HG03558 (cell line): ENCODE results near the gene TRIM71.
"Not testable (repeated sequence)": the region's sequence is repeated elsewhere in the genome, so short reads cannot be mapped to it uniquely, and the experiment has no call there.

Source experiments
- ATAC-seq: cut with Tn5 transposase; IDR thresholded peaks from one replicate; pipeline ENCODE4 v1.9.1; 2021; ENCODE audit warnings: moderate number of reproducible peaks; ENCODE audit not compliant: unreplicated experiment; ENCODE audit errors: extremely low read depth

TRIM71 gene

GRCh38 chr3:32818970-32819511 is 1.2 kb downstream of the TRIM71 start:
- no peak for ATAC-seq

GRCh38 chr3:32819551-32820348 is 2.0 kb downstream of the TRIM71 start:
- ATAC-seq: no peak

GRCh38 chr3:32820430-32820829 is 2.6 kb downstream of the TRIM71 start:
- ATAC-seq: no peak

- no peak for ATAC-seq
Measured at GRCh38 chr3:32820971-32821685, 3.3 kb downstream of the TRIM71 start.

- no peak for ATAC-seq
Measured at GRCh38 chr3:32821686-32822296, 4.0 kb downstream of the TRIM71 start.

DNA sequence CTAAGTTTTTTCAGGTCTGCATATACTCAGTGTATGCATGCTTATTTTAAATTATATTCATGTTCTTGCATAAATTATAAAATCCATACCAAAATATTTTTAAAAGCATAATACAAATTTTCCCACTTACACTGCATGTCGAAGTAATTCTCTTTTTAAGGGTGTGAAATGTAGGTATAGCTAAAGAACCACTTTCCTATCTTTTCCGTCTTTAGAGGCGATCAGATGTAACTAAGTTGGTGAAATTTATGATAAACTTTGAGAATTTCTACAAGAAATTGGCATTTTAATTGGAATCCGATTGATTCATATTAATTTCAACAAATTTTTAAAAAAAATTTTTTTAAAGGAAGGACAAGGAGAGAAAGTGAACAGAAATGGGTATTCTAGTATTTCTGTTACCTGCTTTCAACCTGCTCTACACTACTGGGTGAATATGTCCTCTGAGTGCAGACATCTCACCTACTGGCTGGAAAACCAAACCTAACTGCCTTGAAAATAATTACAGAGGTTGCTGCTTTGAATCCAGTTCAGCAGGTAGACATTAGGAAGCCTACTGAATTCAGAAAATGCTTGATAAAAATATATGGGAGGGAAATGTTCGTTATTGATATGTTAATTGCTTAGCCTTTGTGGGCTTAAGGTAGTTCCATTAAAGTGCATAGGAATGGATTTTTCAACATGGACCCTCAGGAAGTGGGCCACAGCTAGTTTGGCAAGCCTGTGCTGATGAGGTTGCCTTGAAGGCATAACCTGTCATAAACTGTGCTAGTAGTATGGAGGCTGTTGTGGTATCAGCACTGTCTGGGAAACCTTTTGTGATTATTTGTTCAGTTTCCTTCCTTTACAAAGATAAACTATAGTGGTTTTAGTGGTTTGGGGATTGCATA is 5.1 kb downstream of the TRIM71 start:
- no peak for ATAC-seq

DNA sequence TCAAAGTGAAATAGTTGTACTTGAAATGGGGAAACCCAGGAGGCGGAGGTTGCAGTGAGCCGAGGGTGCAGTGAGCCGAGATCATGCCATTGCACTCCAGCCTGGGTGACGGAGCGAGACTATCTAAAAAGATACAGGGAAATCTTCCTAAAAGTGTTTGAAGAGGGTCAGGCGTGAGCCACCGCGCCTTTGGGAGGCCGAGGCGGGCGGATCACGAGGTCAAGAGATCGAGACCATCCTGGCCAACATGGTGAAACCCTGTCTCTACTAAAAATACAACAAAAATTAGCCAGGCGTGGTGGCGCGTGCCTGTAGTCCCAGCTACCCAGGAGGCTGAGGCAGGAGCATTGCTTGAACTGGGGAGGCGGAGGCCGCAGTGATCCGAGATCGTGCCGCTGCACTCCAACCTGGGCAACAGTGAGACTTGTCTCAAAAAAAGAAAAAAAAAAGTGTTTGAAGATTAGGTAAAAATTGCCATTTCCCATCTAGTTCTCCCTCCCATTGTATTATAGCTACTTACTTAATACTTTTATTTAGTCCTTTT is 5.9 kb downstream of the TRIM71 start:
- not testable (repeated sequence) for ATAC-seq

- ATAC-seq: no peak
Measured at GRCh38 chr3:32825601-32826375, 8.0 kb downstream of the TRIM71 start.

- no peak for ATAC-seq
Measured at GRCh38 chr3:32831062-32831461, 13.3 kb downstream of the TRIM71 start.

DNA sequence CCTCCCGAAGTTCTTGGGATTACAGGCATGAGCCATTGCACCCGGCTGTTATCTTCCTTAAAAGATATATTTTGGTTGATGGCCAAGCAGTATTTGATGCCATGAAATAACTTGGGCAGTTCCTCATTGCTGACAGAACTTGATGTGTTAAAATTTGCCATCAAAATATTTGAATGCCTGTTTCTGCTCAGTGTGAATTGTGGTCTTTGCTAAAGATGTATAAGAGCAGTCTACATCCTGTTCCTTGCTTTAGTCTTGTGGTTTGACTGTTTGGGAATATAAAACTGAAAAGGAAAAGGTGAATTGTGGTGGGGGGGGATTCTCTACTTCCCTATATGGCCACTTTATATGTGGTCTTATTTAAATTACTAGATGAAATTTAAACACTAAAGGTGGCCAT is 14.0 kb downstream of the TRIM71 start:
- no peak for ATAC-seq

- ATAC-seq: no peak
Measured at GRCh38 chr3:32832193-32832592, 14.4 kb downstream of the TRIM71 start.

- ATAC-seq: no peak
Measured at GRCh38 chr3:32835049-32835371, 17.2 kb downstream of the TRIM71 start.

GRCh38 chr3:32835961-32836360 is 18.2 kb downstream of the TRIM71 start:
- no peak for ATAC-seq

DNA sequence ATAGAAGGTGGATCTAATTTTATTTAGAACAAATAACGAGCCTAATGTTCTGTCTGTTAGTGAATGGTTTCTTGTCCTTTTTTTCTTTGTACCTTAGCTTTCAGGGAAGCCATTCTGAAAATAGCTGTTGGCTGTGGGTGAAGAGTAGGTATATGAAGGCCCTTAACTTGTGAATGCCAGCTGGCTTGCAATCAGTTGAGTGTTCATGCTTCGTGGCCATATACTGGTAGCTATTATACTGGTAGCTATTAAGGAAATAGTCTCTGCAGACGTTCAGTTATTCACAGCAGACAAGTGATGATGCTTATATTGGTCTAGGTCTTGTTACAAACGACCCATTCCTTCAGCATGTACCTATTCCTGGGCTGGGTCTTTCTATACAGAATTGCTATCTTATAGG is 18.8 kb downstream of the TRIM71 start:
- ATAC-seq: no peak

DNA sequence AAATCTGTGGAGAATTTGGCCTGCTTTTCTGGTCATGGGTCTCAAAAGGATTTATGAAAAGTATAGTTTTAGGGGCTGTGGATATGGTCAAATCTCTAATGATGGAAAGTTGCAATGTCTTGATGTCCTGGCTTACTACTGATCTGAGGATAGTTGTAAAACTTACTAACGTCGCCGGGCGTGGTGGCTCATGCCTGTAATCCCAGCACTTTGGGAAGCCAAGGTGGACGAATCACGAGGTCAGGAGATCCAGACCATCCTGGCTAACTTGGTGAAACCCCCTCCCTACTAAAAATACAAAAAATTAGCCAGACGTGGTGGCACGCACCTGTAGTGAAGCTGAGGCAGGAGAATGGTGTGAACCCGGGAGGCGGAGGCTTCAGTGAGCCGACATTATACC is 19.6 kb downstream of the TRIM71 start:
- ATAC-seq: no peak

- ATAC-seq: no peak
Measured at GRCh38 chr3:32837789-32838188, 20.0 kb downstream of the TRIM71 start.

GRCh38 chr3:32839714-32840085 is 21.9 kb downstream of the TRIM71 start:
- no peak for ATAC-seq

DNA sequence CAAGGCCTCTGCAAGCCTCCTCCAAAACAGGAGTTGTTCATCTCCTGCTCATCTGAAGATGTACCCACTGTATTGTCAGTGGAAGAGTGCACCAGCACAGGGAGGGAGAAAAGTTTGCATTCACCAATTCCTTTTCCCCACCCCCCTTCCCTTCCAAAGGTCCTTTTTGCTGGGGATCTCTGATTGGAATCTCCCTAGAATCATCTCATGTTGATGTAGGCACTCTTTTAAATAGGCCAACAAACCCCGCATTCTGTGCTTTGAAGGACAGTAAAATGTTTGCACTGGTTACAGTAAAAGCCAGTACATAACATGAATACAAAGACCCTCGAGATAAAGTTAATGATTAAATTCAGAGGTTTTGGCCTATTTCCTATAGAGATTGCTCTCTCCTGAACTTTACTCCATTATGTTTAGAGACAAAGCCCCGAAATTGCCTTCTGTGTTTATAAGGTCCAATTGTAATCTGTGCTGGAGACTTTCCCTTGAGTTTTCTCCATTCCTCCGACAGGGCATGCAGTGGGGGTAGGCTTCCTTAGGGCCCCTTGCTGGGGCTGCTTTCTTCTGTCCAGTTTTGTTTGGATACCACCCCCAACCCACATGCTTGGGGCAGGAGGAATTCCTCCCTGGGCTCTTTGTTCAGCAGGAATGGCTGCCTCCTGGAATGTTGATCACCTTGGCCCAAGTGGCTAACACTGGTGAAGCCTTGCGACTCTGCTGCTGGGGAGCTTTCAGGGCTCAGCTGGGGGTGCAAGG is 22.5 kb downstream of the TRIM71 start:
- no peak for ATAC-seq

DNA sequence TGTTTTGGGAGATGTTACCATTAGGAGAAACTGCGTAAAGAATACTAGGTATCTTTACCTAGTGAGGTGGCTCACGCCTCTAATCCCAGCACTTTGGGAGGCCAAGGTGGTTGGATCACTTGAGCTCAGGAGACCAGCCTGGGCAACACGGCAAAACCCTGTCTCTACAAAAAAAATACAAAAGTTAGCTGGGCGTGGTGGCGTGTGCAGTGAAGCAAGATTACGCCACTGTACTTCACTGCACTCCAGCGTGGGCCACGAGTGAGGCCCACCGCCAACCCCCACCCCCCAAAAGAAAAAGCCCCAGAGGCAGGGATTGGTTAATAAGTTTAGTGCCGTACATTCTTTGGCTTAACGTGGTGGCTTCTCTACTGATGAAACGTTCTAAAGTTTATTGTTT is 23.5 kb downstream of the TRIM71 start:
- ATAC-seq: no peak
